Measurements from ENCODE around the gene SOX8. TPM values are rescaled to one million over a fixed set of nuclear protein-coding genes. Genes with fewer than 3 reads are reported as not detected.

The SOX8 gene
- total and polyA plus RNA-seq, 2 donors from 2014 or later = 0.17 to 1.0 TPM

GRCh38 chr16:1030473-1030901, 48.9 kb downstream of the SOX8 start:
- DNase-seq = peak in 3 of 5 donors; percentile 45 to 74 (median 46)
- intact Hi-C loops (cut with DNase I) = no loop called here
- peaks cover 0 to 2% (median 0%) of the 10 kb centered on the region in 3 donors for H3K9me3 ChIP-seq (ENCODE audit: control insufficient read depth in 2 of 3, insufficient read depth in 1 of 3, low read length in 3 of 3)
- TF ChIP-seq, protein P1, sequence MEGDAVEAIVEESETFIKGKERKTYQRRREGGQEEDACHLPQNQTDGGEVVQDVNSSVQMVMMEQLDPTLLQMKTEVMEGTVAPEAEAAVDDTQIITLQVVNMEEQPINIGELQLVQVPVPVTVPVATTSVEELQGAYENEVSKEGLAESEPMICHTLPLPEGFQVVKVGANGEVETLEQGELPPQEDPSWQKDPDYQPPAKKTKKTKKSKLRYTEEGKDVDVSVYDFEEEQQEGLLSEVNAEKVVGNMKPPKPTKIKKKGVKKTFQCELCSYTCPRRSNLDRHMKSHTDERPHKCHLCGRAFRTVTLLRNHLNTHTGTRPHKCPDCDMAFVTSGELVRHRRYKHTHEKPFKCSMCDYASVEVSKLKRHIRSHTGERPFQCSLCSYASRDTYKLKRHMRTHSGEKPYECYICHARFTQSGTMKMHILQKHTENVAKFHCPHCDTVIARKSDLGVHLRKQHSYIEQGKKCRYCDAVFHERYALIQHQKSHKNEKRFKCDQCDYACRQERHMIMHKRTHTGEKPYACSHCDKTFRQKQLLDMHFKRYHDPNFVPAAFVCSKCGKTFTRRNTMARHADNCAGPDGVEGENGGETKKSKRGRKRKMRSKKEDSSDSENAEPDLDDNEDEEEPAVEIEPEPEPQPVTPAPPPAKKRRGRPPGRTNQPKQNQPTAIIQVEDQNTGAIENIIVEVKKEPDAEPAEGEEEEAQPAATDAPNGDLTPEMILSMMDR (IDR thresholded peaks at IDR 0.05; ENCODE audit: borderline replicate concordance, extremely low read depth, insufficient read depth) = no peak
- FAIRE-seq = no peak
- no peak overlapping the region for H3K4me3 ChIP-seq (ENCODE audit: low read length in 3 of 3)
- no peaks in the 10 kb centered on the region for H3K4me1 ChIP-seq (ENCODE audit: control insufficient read depth in 2 of 3, insufficient read depth in 2 of 3, low read depth in 1 of 3, low read length in 3 of 3)
- no peak overlapping the region for H3K9ac ChIP-seq (ENCODE audit: low read length in 3 of 3)
- H3K27me3 ChIP-seq (ENCODE audit: control insufficient read depth, insufficient read depth, low read length) = no peaks in the 10 kb centered on the region
- no peak overlapping the region for H3K27ac ChIP-seq (ENCODE audit: low read depth in 2 of 2, low read length in 2 of 2)
- no peaks in the 10 kb centered on the region for H3K36me3 ChIP-seq (ENCODE audit: control insufficient read depth in 2 of 3, insufficient read depth in 3 of 3, low read length in 3 of 3)

GRCh38 chr16:1031666-1032065, 50.1 kb downstream of the SOX8 start:
- intact Hi-C loops (cut with DNase I) = no loop called here
- no peak for DNase-seq
- Histone ChIP-seq H3K27me3 (ENCODE audit: control insufficient read depth, insufficient read depth, low read length) (no peaks in the 10 kb centered on the region), H3K36me3 (ENCODE audit: control insufficient read depth in 2 of 3, insufficient read depth in 3 of 3, low read length in 3 of 3) (no peaks in the 10 kb centered on the region), H3K4me1 (ENCODE audit: control insufficient read depth in 2 of 3, insufficient read depth in 2 of 3, low read depth in 1 of 3, low read length in 3 of 3) (no peaks in the 10 kb centered on the region), H3K4me3 (ENCODE audit: low read length in 3 of 3) (no peak overlapping the region), H3K9ac (ENCODE audit: low read length in 3 of 3) (no peak overlapping the region), H3K27ac (ENCODE audit: low read depth in 2 of 2, low read length in 2 of 2) (no peak overlapping the region), H3K9me3 (ENCODE audit: control insufficient read depth in 2 of 3, insufficient read depth in 1 of 3, low read length in 3 of 3) (peaks cover 0 to 2% (median 0%) of the 10 kb centered on the region in 3 donors)
- TF ChIP-seq, protein P1 (IDR thresholded peaks at IDR 0.05; ENCODE audit: borderline replicate concordance, extremely low read depth, insufficient read depth) = no peak
- FAIRE-seq = no peak

DNA sequence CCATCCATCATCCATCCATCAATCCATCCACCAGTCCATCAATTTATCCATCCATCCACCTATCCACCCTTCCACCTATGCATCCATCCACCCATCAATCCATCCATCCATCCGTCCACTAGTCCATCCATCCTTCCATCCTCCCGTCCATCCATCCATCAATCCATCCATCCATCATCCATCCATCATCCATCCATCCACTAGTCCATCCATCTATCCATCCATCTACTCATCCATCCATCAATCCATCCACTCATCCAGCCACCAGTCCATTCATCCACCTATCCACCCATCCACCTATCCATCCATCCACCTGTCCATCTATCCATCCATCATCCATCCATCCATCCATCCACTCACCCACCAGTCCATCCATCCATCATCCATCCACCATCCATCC, 51.0 kb downstream of the SOX8 start:
- Histone ChIP-seq H3K4me3 (ENCODE audit: low read length in 3 of 3) (no peak overlapping the region), H3K9ac (ENCODE audit: low read length in 3 of 3) (no peak overlapping the region), H3K4me1 (ENCODE audit: control insufficient read depth in 2 of 3, insufficient read depth in 2 of 3, low read depth in 1 of 3, low read length in 3 of 3) (no peaks in the 10 kb centered on the region), H3K27me3 (ENCODE audit: control insufficient read depth, insufficient read depth, low read length) (no peaks in the 10 kb centered on the region), H3K36me3 (ENCODE audit: control insufficient read depth in 2 of 3, insufficient read depth in 3 of 3, low read length in 3 of 3) (no peaks in the 10 kb centered on the region), H3K9me3 (ENCODE audit: control insufficient read depth in 2 of 3, insufficient read depth in 1 of 3, low read length in 3 of 3) (peaks cover 0 to 2% (median 0%) of the 10 kb centered on the region in 3 donors), H3K27ac (ENCODE audit: low read depth in 2 of 2, low read length in 2 of 2) (no peak overlapping the region)
- no peak for FAIRE-seq
- no peak for DNase-seq
- TF ChIP-seq, protein P1 (IDR thresholded peaks at IDR 0.05; ENCODE audit: borderline replicate concordance, extremely low read depth, insufficient read depth) = no peak
- intact Hi-C loops (cut with DNase I) = no loop called here

GRCh38 chr16:1033128-1033679, 51.6 kb downstream of the SOX8 start:
- no peak overlapping the region for H3K4me3 ChIP-seq (ENCODE audit: low read length in 3 of 3)
- TF ChIP-seq, protein P1 (IDR thresholded peaks at IDR 0.05; ENCODE audit: borderline replicate concordance, extremely low read depth, insufficient read depth) = no peak
- no peak overlapping the region for H3K9ac ChIP-seq (ENCODE audit: low read length in 3 of 3)
- H3K36me3 ChIP-seq (ENCODE audit: control insufficient read depth in 2 of 3, insufficient read depth in 3 of 3, low read length in 3 of 3) = no peaks in the 10 kb centered on the region
- H3K27me3 ChIP-seq (ENCODE audit: control insufficient read depth, insufficient read depth, low read length) = no peaks in the 10 kb centered on the region
- DNase-seq = no peak
- FAIRE-seq = no peak
- H3K9me3 ChIP-seq (ENCODE audit: control insufficient read depth in 2 of 3, insufficient read depth in 1 of 3, low read length in 3 of 3) = peaks cover 0 to 2% (median 0%) of the 10 kb centered on the region in 3 donors
- intact Hi-C loops (cut with DNase I) = no loop called here
- H3K4me1 ChIP-seq (ENCODE audit: control insufficient read depth in 2 of 3, insufficient read depth in 2 of 3, low read depth in 1 of 3, low read length in 3 of 3) = no peaks in the 10 kb centered on the region
- H3K27ac ChIP-seq (ENCODE audit: low read depth in 2 of 2, low read length in 2 of 2) = no peak overlapping the region
